Karpas-422 (cell line): Measurements from ENCODE around the gene NOS1. TPM values are rescaled to one million over a fixed set of nuclear protein-coding genes. Genes with fewer than 3 reads are reported as not detected.

ENCODE experiments used
- DNase-seq: peaks from one replicate; pipeline ENCODE4 v3.0.0-alpha.2; 2015
- H2AFZ ChIP-seq: fragments of 200-600 bp; sonication (generic); 2 replicates; pipeline ENCODE4 v1.6.1; 2014; ENCODE audit warnings: antibody characterized with exemption, low read length, mixed read lengths
- H3K27ac ChIP-seq: fragments of 200-600 bp; sonication (generic); 2 replicates; pipeline ENCODE4 v1.5.1; 2014; ENCODE audit warnings: mild to moderate bottlenecking, low read length, moderate library complexity
- H3K27me3 ChIP-seq: fragments of 200-600 bp; sonication (generic); 2 replicates; pipeline ENCODE4 v1.6.1; 2014; ENCODE audit warnings: low read length, mixed read lengths
- H3K36me3 ChIP-seq: fragments of 200-600 bp; sonication (generic); 2 replicates; pipeline ENCODE4 v1.6.1; 2014; ENCODE audit warnings: low read length, mixed read lengths; ENCODE audit not compliant: insufficient read depth
- H3K4me1 ChIP-seq: fragments of 200-600 bp; sonication (generic); 2 replicates; pipeline ENCODE4 v1.6.1; 2014; ENCODE audit warnings: mild to moderate bottlenecking, low read length, mixed read lengths
- H3K4me2 ChIP-seq: fragments of 200-600 bp; sonication (generic); 2 replicates; pipeline ENCODE4 v1.6.1; 2014; ENCODE audit warnings: low read length, low read depth, mild to moderate bottlenecking; ENCODE audit not compliant: poor library complexity, severe bottlenecking
- H3K4me3 ChIP-seq: fragments of 200-600 bp; sonication (generic); 2 replicates; pipeline ENCODE4 v1.5.1; 2014; ENCODE audit warnings: mild to moderate bottlenecking, antibody characterized with exemption, low read length, mixed read lengths
- H3K79me2 ChIP-seq: fragments of 200-600 bp; sonication (generic); 2 replicates; pipeline ENCODE4 v1.6.1; 2014; ENCODE audit warnings: mild to moderate bottlenecking, low read length, mixed read lengths
- H3K9ac ChIP-seq: fragments of 200-600 bp; sonication (generic); 2 replicates; pipeline ENCODE4 v1.6.0; 2014; ENCODE audit warnings: low read length
- H3K9me2 ChIP-seq: fragments of 200-600 bp; sonication (generic), shearing (Covaris generic); replicated peaks from 2 replicates; pipeline ENCODE4 v1.6.0; 2014; ENCODE audit warnings: mild to moderate bottlenecking, low read length, moderate library complexity; ENCODE audit not compliant: insufficient read depth
- H3K9me3 ChIP-seq: fragments of 300-700, 200-600 bp; sonication (generic); 2 replicates; pipeline ENCODE4 v1.6.1; 2014; ENCODE audit warnings: low read length, mixed read lengths
- H4K20me1 ChIP-seq: fragments of 200-600 bp; sonication (generic); 2 replicates; pipeline ENCODE4 v1.6.1; 2014; ENCODE audit warnings: mild to moderate bottlenecking, antibody characterized with exemption, low read length, low read depth; ENCODE audit not compliant: insufficient read depth
- total RNA-seq: library from RNA; depleted of rRNA; stranded (reverse); fragments of >200 nt; shearing (Covaris generic); gene quantifications from 2 replicates; pipeline ENCODE4 v1.2.3, GENCODE V29; 2014; ENCODE audit warnings: low replicate concordance

NOS1 gene
- total RNA-seq, 1 experiment from 2014 or later, result not detected

- H3K9me2 ChIP-seq, result no peaks in the 10 kb centered on the region
- DNase-seq, result no peak
- H3K36me3 ChIP-seq, result no peaks in the 10 kb centered on the region
- H3K4me2 ChIP-seq, result no peak overlapping the region
- no peak overlapping the region for H3K27ac ChIP-seq
- H3K9ac ChIP-seq, result no peak overlapping the region
- no peak overlapping the region for H2AFZ ChIP-seq
- no peaks in the 10 kb centered on the region for H4K20me1 ChIP-seq
- H3K4me1 ChIP-seq, result no peaks in the 10 kb centered on the region
- H3K4me3 ChIP-seq, result no peak overlapping the region
- no peaks in the 10 kb centered on the region for H3K79me2 ChIP-seq
- no peaks in the 10 kb centered on the region for H3K9me3 ChIP-seq
- no peaks in the 10 kb centered on the region for H3K27me3 ChIP-seq
These were observed 479 bp upstream of the NOS1 start for GRCh38 chr12:117361905-117362304.

GRCh38 chr12:117360551-117361346 is 677 bp downstream of the NOS1 start:
- Histone ChIP-seq H3K9me3 (no peaks in the 10 kb centered on the region), H3K9ac (no peak overlapping the region), H2AFZ (no peak overlapping the region), H3K4me3 (no peak overlapping the region), H3K4me1 (no peaks in the 10 kb centered on the region), H3K79me2 (no peaks in the 10 kb centered on the region), H3K4me2 (no peak overlapping the region), H4K20me1 (no peaks in the 10 kb centered on the region), H3K27ac (no peak overlapping the region), H3K9me2 (no peaks in the 10 kb centered on the region), H3K27me3 (no peaks in the 10 kb centered on the region), H3K36me3 (no peaks in the 10 kb centered on the region)
- no peak for DNase-seq

DNA sequence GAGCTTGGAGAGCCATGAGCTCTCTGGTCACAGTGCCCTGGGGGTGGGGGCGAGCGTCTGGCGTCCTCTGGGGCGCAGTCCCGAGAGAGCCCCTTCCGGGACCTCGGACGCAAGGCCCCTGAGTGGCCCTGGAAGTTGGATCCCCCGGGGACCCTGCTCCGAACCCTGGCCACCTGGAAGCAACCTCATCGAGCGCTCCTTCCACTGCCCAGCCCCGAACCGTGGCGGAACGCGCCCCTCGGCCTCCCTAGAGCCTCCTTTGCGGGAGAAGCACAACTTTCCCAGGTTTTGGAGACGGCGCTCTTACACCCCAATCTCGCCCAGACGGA is 1.2 kb downstream of the NOS1 start:
- Histone ChIP-seq H3K36me3 (no peaks in the 10 kb centered on the region), H3K27me3 (no peaks in the 10 kb centered on the region), H3K4me3 (no peak overlapping the region), H3K4me1 (no peaks in the 10 kb centered on the region), H3K4me2 (no peak overlapping the region), H2AFZ (no peak overlapping the region), H3K9me3 (no peaks in the 10 kb centered on the region), H3K9me2 (no peaks in the 10 kb centered on the region), H3K79me2 (no peaks in the 10 kb centered on the region), H4K20me1 (no peaks in the 10 kb centered on the region), H3K9ac (no peak overlapping the region), H3K27ac (no peak overlapping the region)
- no peak for DNase-seq

DNA sequence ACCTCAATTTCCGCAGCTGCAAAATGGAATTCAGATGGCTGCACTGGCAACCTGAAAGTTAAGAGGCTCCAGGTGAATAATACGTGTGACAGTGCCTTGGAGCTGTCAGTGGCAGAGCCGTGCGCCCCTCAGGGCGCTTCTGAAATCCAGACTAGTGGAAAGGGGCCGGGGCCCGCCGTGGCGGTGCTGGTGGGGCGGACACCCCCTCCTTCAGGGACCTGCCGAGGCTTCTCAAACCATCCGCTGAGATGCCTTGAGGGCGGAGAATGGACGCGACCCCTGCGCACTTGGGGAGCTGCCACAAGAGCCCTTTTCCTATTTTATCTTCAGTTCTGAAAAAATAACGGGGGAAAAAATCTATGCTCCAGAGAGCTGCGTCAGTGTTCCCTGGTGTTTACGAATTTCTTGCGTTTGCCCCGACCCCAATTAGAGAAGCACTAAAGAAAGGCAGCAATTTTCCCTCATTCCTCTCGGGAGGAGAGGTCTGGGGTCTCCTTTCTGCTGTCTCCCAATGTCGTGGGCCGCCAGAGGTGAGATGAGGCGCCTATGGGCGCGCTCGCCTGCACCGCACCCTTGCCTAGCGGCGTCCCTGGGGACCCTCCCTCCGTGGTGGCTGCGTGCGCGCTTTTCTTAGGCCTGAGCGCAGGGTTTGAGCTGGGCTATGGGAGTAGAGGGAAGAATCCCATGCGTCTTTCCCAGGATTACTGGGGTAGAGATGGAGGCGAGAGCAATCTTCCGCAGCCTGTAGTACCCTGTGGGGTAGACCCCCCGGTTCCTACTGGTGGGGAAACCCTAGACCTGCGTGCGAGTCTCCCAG is 2.2 kb downstream of the NOS1 start:
- Histone ChIP-seq H3K79me2 (no peaks in the 10 kb centered on the region), H3K4me3 (no peak overlapping the region), H3K27ac (no peak overlapping the region), H3K4me1 (no peaks in the 10 kb centered on the region), H3K9ac (no peak overlapping the region), H3K4me2 (no peak overlapping the region), H3K9me2 (no peaks in the 10 kb centered on the region), H4K20me1 (0 out of 2 replicates have a peak, but pooled peaks cover 6% of the 10 kb centered on the region), H2AFZ (no peak overlapping the region), H3K27me3 (no peaks in the 10 kb centered on the region), H3K9me3 (no peaks in the 10 kb centered on the region), H3K36me3 (no peaks in the 10 kb centered on the region)
- DNase-seq, result no peak

DNA sequence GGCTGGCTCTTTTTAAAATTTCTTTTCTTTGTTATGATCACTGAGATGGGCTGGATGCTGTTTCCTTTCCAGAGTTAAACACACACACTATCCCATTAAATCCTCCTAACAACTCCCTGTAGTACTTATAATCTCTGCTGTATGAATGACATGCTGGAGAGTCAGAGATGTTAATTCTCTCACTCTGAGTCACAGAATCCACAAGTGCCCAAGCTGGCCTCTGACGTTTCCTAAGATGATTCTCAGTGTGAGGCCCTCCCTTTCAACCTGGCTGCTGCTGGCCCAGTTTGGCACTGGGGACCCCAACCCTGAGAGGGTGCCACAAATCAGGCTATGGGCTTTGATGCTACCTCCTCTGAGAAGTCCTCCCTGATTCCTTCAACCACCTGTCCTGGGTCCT is 5.4 kb downstream of the NOS1 start:
- Histone ChIP-seq H3K4me2 (no peak overlapping the region), H3K27me3 (no peaks in the 10 kb centered on the region), H3K27ac (no peak overlapping the region), H4K20me1 (0 out of 2 replicates have a peak, but pooled peaks cover 6% of the 10 kb centered on the region), H3K4me1 (no peaks in the 10 kb centered on the region), H3K9me3 (no peaks in the 10 kb centered on the region), H3K79me2 (no peaks in the 10 kb centered on the region), H3K9me2 (no peaks in the 10 kb centered on the region), H2AFZ (no peak overlapping the region), H3K36me3 (no peaks in the 10 kb centered on the region), H3K4me3 (no peak overlapping the region), H3K9ac (no peak overlapping the region)
- no peak for DNase-seq

DNA sequence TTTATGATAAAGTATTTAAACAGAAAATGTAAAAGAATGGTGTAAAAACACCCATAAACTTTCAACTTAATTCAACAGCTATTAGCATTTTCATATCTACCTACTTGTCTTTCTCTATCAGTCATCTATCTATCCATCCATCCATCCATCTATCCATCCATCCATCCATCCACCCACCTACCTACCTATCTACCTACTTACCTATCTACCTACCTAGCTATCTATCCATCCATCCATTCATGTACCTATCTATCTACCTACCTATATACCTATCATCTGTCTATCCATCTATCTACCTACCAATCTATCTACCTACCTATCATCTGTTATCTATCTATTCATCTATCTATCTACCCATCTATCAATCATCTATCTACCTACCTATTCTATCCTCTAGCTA is 8.5 kb downstream of the NOS1 start:
- Histone ChIP-seq H3K4me1 (no peaks in the 10 kb centered on the region), H3K36me3 (no peaks in the 10 kb centered on the region), H3K9me2 (no peaks in the 10 kb centered on the region), H3K27me3 (no peaks in the 10 kb centered on the region), H3K9me3 (no peaks in the 10 kb centered on the region), H3K4me2 (no peak overlapping the region), H3K79me2 (no peaks in the 10 kb centered on the region), H3K9ac (no peak overlapping the region), H3K4me3 (no peak overlapping the region), H3K27ac (no peak overlapping the region), H4K20me1 (0 out of 2 replicates have a peak, but pooled peaks cover 6% of the 10 kb centered on the region), H2AFZ (no peak overlapping the region)
- DNase-seq, result no peak

GRCh38 chr12:117352206-117352605 is 9.2 kb downstream of the NOS1 start:
- Histone ChIP-seq H3K9me2 (no peaks in the 10 kb centered on the region), H3K4me3 (no peak overlapping the region), H4K20me1 (0 out of 2 replicates have a peak, but pooled peaks cover 6% of the 10 kb centered on the region), H3K4me1 (no peaks in the 10 kb centered on the region), H3K4me2 (no peak overlapping the region), H3K9me3 (no peaks in the 10 kb centered on the region), H3K9ac (no peak overlapping the region), H3K36me3 (no peaks in the 10 kb centered on the region), H3K79me2 (no peaks in the 10 kb centered on the region), H2AFZ (no peak overlapping the region), H3K27me3 (no peaks in the 10 kb centered on the region), H3K27ac (no peak overlapping the region)
- DNase-seq, result no peak

DNA sequence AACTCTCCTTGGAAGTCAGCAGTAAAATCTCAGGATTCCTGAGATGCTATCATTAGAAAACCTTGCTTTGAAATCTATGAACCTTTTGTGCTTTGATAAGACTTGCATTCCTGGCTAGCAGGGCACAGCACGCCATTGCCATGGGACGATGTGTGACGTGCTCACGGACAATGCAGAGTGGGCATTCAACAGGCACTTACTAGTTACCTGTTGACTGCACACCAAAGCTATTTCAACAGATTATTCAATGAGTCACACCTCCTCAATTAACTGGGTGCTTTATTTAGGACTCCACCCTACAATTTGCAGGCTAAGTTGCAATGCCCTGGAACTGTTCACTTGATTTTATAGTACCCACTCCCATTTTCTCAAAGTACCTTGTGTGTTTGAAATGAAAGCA is 11.3 kb downstream of the NOS1 start:
- no peak overlapping the region for H3K4me2 ChIP-seq
- H3K4me1 ChIP-seq, result no peaks in the 10 kb centered on the region
- H3K27me3 ChIP-seq, result no peaks in the 10 kb centered on the region
- H3K36me3 ChIP-seq, result no peaks in the 10 kb centered on the region
- H3K27ac ChIP-seq, result no peak overlapping the region
- 0 out of 2 replicates have a peak, but pooled peaks cover 6% of the 10 kb centered on the region for H4K20me1 ChIP-seq
- H3K9ac ChIP-seq, result no peak overlapping the region
- no peak for DNase-seq
- no peaks in the 10 kb centered on the region for H3K9me2 ChIP-seq
- no peak overlapping the region for H3K4me3 ChIP-seq
- no peaks in the 10 kb centered on the region for H3K9me3 ChIP-seq
- H2AFZ ChIP-seq, result no peak overlapping the region
- no peaks in the 10 kb centered on the region for H3K79me2 ChIP-seq
